ENCODE results near the gene OR1E2.
"Not testable (repeated sequence)": the region's sequence is repeated elsewhere in the genome, so short reads cannot be mapped to it uniquely, and the experiment has no call there.

The OR1E2 gene

GRCh38 chr17:3433215-3433614 lies 426 bp downstream of the OR1E2 start:
- DNase-seq (ENCODE audit: low spot score); H3K27me3 Mint-ChIP-seq (ENCODE audit: low read depth); H3K9me3 Mint-ChIP-seq; H3K27ac Mint-ChIP-seq; H3K36me3 Mint-ChIP-seq (ENCODE audit: low read depth); H3K4me1 Mint-ChIP-seq (ENCODE audit: low read depth); H3K4me3 Mint-ChIP-seq: not testable (repeated sequence)

GRCh38 chr17:3418222-3418621 lies 15.4 kb downstream of the OR1E2 start:
- Mint-ChIP-seq H3K4me1 (ENCODE audit: low read depth) (no peaks in the 10 kb centered on the region), H3K27ac (no peak overlapping the region), H3K9me3 (no peaks in the 10 kb centered on the region), H3K36me3 (ENCODE audit: low read depth) (no peaks in the 10 kb centered on the region), H3K4me3 (no peak overlapping the region), H3K27me3 (ENCODE audit: low read depth) (no peaks in the 10 kb centered on the region)
- no peak for DNase-seq (ENCODE audit: low spot score)

- Mint-ChIP-seq H3K36me3 (ENCODE audit: low read depth) (no peaks in the 10 kb centered on the region), H3K27ac (no peak overlapping the region), H3K4me1 (ENCODE audit: low read depth) (no peaks in the 10 kb centered on the region), H3K9me3 (no peaks in the 10 kb centered on the region), H3K4me3 (no peak overlapping the region), H3K27me3 (ENCODE audit: low read depth) (peaks cover 4% of the 10 kb centered on the region)
- no peak for DNase-seq (ENCODE audit: low spot score)
These were observed 18.0 kb downstream of the OR1E2 start for GRCh38 chr17:3415610-3416009.

DNA sequence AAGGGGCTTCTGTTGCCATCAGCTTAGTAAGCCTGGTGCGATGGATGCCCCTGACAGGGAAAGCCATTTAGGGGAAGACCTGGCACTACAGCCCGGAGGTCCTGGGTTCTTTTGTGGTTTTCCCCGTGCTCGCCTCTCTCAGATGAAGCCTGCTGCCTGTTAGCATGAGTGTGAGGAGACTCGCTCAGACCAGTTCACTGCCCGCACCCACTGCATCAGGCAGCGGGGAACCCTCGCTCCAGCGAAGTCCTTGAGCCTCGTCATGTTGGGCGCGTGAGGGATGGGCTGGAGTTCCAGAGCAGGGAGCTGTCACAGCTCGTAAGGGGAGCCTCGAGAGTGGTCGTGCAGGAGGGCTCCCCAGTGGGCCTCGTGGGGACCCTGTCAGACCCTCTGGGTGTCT lies 21.4 kb downstream of the OR1E2 start:
- H3K36me3 Mint-ChIP-seq (ENCODE audit: low read depth); H3K4me1 Mint-ChIP-seq (ENCODE audit: low read depth); H3K27ac Mint-ChIP-seq; H3K9me3 Mint-ChIP-seq; H3K4me3 Mint-ChIP-seq; H3K27me3 Mint-ChIP-seq (ENCODE audit: low read depth); DNase-seq (ENCODE audit: low spot score): not testable (repeated sequence)

DNA sequence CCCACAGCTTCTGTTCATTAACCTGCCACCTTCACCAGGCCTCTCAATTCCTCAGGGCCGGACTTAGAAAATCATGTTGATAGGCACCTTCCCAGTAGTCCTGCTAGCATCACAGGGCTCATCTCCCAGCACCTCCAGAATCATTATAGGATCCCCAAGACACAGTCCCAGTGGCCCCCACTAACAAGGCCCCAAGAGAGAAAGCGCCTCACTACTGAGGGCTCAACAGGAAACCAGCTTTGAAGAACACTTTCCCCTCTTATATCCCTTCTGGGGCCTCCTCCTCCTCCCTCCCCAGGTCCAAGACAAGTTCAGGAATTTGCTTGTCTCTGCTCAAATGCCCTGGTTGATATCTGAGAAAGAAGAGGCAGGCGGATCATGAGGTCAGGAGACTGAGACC lies 22.6 kb downstream of the OR1E2 start, which contains the start of gene OR3A3:
Gene OR3A3 (plus strand): TSS at position 301 of the 400 bp plus-strand sequence.
- no peak within 1 kb of the TSS for H3K27ac Mint-ChIP-seq
- H3K9me3 Mint-ChIP-seq, result peaks cover 16% of the 10 kb centered on the region
- H3K4me3 Mint-ChIP-seq, result no peak within 1 kb of the TSS
- H3K36me3 Mint-ChIP-seq (ENCODE audit: low read depth), result no peaks in the 10 kb centered on the region
- no peak for DNase-seq (ENCODE audit: low spot score)
- H3K4me1 Mint-ChIP-seq (ENCODE audit: low read depth), result no peaks in the 10 kb centered on the region
- H3K27me3 Mint-ChIP-seq (ENCODE audit: low read depth), result peaks cover 4% of the 10 kb centered on the region

DNA sequence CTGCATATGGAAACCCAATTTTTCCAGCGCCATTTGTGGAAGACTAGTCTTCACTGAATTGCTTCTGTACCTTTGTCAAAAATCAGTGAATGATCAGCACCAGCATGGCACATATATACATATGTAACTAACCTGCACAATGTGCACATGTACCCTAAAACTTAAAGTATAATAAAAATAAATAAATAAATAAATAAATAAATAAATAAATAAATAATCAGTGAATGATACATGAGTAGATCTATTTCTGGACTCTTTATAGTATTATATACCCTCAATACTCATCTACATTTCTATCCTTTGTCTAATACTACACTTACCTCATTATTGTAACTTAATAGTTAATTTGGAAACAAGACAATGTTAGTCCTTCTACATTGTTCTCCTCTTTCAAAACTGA lies 29.8 kb downstream of the OR1E2 start:
- DNase-seq (ENCODE audit: low spot score); H3K36me3 Mint-ChIP-seq (ENCODE audit: low read depth); H3K27ac Mint-ChIP-seq; H3K4me3 Mint-ChIP-seq; H3K27me3 Mint-ChIP-seq (ENCODE audit: low read depth); H3K4me1 Mint-ChIP-seq (ENCODE audit: low read depth): not testable (repeated sequence)
- H3K9me3 Mint-ChIP-seq, result peaks cover 17% of the 10 kb centered on the region

DNA sequence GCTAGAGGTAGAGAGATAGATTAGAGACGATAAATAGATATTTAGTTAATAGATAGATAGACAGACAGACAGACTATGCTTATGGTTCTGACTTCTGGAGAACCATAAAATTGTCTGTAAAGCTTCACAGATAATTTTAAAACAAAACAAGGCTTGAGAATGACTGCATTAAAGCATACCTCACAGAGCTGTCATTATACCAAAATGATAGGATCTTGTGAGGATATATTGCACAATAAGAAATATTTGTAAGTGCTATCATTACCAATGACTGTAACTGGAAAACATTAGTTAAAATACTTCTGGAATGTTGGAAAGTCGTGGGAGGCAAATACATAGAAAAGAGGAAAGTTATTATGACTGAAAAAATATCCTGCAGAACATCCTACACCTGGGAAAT lies 31.9 kb downstream of the OR1E2 start:
- Mint-ChIP-seq H3K36me3 (ENCODE audit: low read depth) (no peaks in the 10 kb centered on the region), H3K4me3 (no peak overlapping the region), H3K9me3 (peaks cover 7% of the 10 kb centered on the region)

DNA sequence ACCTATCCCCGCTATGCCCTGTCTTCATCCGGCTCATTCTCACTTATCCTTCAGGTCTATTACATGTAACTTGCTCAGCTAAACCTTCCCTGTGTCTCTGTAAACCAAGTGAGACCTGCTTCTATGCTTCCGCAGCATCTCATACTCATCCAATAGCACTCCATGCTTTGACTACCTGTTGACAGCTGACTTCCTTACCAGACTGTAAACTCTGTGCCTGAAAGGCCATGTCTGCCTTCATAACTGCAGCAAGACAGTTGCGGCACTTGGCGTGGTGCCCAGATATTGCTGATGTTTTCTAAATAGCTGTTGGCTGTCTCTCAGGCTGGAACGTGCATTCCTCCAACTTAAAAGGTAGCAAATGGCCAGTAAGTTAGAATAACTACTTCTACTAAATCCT lies 33.6 kb downstream of the OR1E2 start:
- Mint-ChIP-seq H3K36me3 (ENCODE audit: low read depth) (no peaks in the 10 kb centered on the region), H3K4me1 (ENCODE audit: low read depth) (no peaks in the 10 kb centered on the region)

More for the DNA sequence above, 31.9 kb downstream of the OR1E2 start:
- H3K27me3 Mint-ChIP-seq (ENCODE audit: low read depth), result no peaks in the 10 kb centered on the region
- no peak for DNase-seq (ENCODE audit: low spot score)
- no peaks in the 10 kb centered on the region for H3K4me1 Mint-ChIP-seq (ENCODE audit: low read depth)
- no peak overlapping the region for H3K27ac Mint-ChIP-seq

GRCh38 chr17:3398310-3398709 lies 35.3 kb downstream of the OR1E2 start, which contains the start of gene OR1E1:
Gene OR1E1, minus strand, starts transcription at chr17:3398410. Its CDS starts 0 bp downstream, at chr17:3398410.
- no peak within 1 kb of the TSS for H3K27ac Mint-ChIP-seq
- H3K4me3 Mint-ChIP-seq, result no peak within 1 kb of the TSS
- H3K27me3 Mint-ChIP-seq (ENCODE audit: low read depth), result no peaks in the 10 kb centered on the region
- DNase-seq (ENCODE audit: low spot score), result no peak
- no peaks in the 10 kb centered on the region for H3K4me1 Mint-ChIP-seq (ENCODE audit: low read depth)
- no peaks in the 10 kb centered on the region for H3K9me3 Mint-ChIP-seq
- no peaks in the 10 kb centered on the region for H3K36me3 Mint-ChIP-seq (ENCODE audit: low read depth)

More for the DNA sequence above, 33.6 kb downstream of the OR1E2 start:
- Mint-ChIP-seq H3K4me3 (no peak overlapping the region), H3K27ac (no peak overlapping the region), H3K27me3 (ENCODE audit: low read depth) (no peaks in the 10 kb centered on the region), H3K9me3 (no peaks in the 10 kb centered on the region)
- no peak for DNase-seq (ENCODE audit: low spot score)

- not testable (repeated sequence) for H3K36me3 Mint-ChIP-seq (ENCODE audit: low read depth); H3K27me3 Mint-ChIP-seq (ENCODE audit: low read depth); H3K9me3 Mint-ChIP-seq; H3K4me1 Mint-ChIP-seq (ENCODE audit: low read depth); DNase-seq (ENCODE audit: low spot score); H3K27ac Mint-ChIP-seq; H3K4me3 Mint-ChIP-seq
These were observed 35.8 kb downstream of the OR1E2 start for GRCh38 chr17:3397801-3398200.

DNA sequence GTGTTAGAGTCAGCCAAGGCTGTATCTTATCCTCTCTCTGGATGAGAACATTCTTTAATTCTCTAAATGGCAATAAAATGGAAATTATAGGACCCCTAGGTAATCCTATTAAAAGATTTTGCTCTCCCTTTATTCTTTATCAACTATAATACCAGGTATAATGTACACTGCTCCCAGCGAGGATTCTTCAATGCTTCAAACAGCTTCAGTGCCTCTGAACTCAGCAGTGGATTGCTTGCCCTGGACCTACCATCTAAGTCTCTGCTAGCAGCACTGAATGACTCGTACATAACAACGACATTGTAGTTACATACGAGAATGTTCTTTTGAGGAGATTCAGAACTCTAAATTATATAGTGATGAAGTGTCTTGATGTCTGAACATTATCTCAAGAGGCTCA lies 43.9 kb downstream of the OR1E2 start:
- Mint-ChIP-seq H3K27me3 (ENCODE audit: low read depth) (peaks cover 18% of the 10 kb centered on the region), H3K4me1 (ENCODE audit: low read depth) (no peaks in the 10 kb centered on the region)

DNA sequence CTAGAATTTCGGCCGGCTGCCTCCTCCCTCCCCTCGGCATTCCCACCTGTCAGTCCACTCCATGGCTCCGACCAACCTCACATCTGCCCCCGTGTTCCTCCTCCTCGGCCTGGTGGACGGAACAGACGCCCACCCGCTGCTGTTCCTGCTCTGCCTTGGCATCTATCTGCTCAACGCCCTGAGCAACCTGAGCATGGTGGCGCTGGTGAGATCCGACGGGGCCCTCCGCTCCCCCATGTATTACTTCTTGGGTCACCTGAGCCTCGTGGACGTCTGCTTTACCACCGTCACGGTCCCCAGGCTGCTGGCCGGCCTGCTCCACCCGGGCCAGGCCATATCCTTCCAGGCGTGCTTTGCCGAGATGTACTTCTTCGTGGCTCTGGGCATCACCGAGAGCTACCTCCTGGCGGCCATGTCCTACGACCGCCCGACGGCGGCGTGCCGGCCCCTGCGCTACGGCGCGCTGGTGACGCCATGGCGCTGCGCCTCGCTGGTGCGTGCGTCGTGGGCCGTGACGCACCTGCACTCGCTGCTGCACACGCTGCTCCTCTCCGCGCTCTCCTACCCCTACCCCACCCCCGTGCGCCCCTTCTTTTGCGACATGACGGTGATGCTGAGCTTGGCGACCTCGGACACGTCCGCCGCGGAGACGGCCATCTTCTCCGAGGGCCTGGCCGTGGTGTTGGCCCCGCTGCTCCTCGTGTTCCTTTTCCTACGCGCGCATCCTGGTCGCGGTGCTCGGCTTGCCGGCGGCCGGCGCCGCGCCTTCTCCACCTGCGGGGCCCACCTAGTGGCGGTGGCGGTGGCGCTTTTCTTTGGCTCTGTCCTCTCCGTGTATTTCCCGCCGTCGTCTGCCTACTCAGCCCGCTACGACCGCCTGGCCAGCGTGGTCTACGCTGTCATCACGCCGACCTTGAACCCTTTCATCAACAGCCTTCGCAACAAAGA lies 47.5 kb downstream of the OR1E2 start, which contains the start of gene OR3A2:
Gene OR3A2 (minus strand): TSS at position 440 of the 948 bp plus-strand sequence.
- DNase-seq (ENCODE audit: low spot score), result peak; percentile 8
- H3K27me3 Mint-ChIP-seq (ENCODE audit: low read depth), result peaks cover 13% of the 10 kb centered on the region
- H3K9me3 Mint-ChIP-seq, result no peaks in the 10 kb centered on the region
- H3K36me3 Mint-ChIP-seq (ENCODE audit: low read depth), result no peaks in the 10 kb centered on the region
- H3K4me3 Mint-ChIP-seq, result peak within 1 kb of the TSS; percentile 58
- no peak within 1 kb of the TSS for H3K27ac Mint-ChIP-seq
- H3K4me1 Mint-ChIP-seq (ENCODE audit: low read depth), result no peaks in the 10 kb centered on the region

More for the DNA sequence above, 43.9 kb downstream of the OR1E2 start:
- Mint-ChIP-seq H3K4me3 (no peak overlapping the region), H3K9me3 (no peaks in the 10 kb centered on the region), H3K36me3 (ENCODE audit: low read depth) (no peaks in the 10 kb centered on the region), H3K27ac (no peak overlapping the region)
- no peak for DNase-seq (ENCODE audit: low spot score)
